Parathyroid adenoma (tissue), 2 donors: Measurements from ENCODE around the gene LRRC46.

Source experiments
- H2AFZ ChIP-seq: fragments of 300-600 bp; sonication (generic); one replicate; pipeline ENCODE4 v1.7.0; 2017; ENCODE audit warnings: antibody characterized with exemption, mild to moderate bottlenecking
- H3K27ac ChIP-seq: fragments of 300-600 bp; sonication (generic); one replicate; pipeline ENCODE4 v1.7.0; 2017
- H3K27me3 ChIP-seq: fragments of 300-600 bp; sonication (generic); one replicate; pipeline ENCODE4 v1.7.0; 2017; ENCODE audit warnings: low read length; ENCODE audit not compliant: control insufficient read depth, insufficient read depth
- H3K36me3 ChIP-seq: fragments of 300-600 bp; sonication (generic); one replicate; pipeline ENCODE4 v1.7.0; 2017; ENCODE audit warnings: low read length; ENCODE audit not compliant: control insufficient read depth, insufficient read depth
- H3K4me1 ChIP-seq: fragments of 300-600 bp; sonication (generic); one replicate; pipeline ENCODE4 v1.7.0; 2017; ENCODE audit warnings: control low read depth
- H3K4me2 ChIP-seq: fragments of 300-600 bp; sonication (generic); one replicate; pipeline ENCODE4 v1.7.0; 2017; ENCODE audit warnings: low read length
- H3K4me3 ChIP-seq: fragments of 300-600 bp; sonication (generic); one replicate; pipeline ENCODE4 v1.7.0; 2017; ENCODE audit warnings: low read depth, low read length
- H3K79me2 ChIP-seq: fragments of 300-600 bp; sonication (generic); one replicate; pipeline ENCODE4 v1.7.0; 2017; ENCODE audit warnings: control low read depth
- H3K9ac ChIP-seq: fragments of 300-600 bp; sonication (generic); one replicate; pipeline ENCODE4 v1.7.0; 2017; ENCODE audit warnings: mild to moderate bottlenecking
- H3K9me3 ChIP-seq: fragments of 300-600 bp; sonication (generic); one replicate; pipeline ENCODE4 v1.7.0; 2017; ENCODE audit warnings: low read length; ENCODE audit not compliant: control insufficient read depth
- CTCF ChIP-seq: fragments of 300-600 bp; sonication (generic); IDR thresholded peaks from one replicate; pipeline ENCODE4 v1.7.0; 2017; ENCODE audit warnings: antibody characterized with exemption, mild to moderate bottlenecking
- donor health status: primary hyperparathyroidism.

Gene LRRC46

GRCh38 chr17:47866941-47867340 is 35.5 kb downstream of the LRRC46 start:
- no peak overlapping the region for H3K4me3 ChIP-seq
- H3K79me2 ChIP-seq, result no peaks in the 10 kb centered on the region
- no peak for TF ChIP-seq CTCF
- no peak overlapping the region for H3K27ac ChIP-seq
- H3K9me3 ChIP-seq, result no peaks in the 10 kb centered on the region
- H3K36me3 ChIP-seq, result no peaks in the 10 kb centered on the region
- H3K9ac ChIP-seq, result no peak overlapping the region
- H3K4me1 ChIP-seq, result peaks cover 9% of the 10 kb centered on the region
- no peak overlapping the region for H2AFZ ChIP-seq
- H3K4me2 ChIP-seq, result no peak overlapping the region
- no peaks in the 10 kb centered on the region for H3K27me3 ChIP-seq

GRCh38 chr17:47867813-47868533 is 36.5 kb downstream of the LRRC46 start:
- Histone ChIP-seq H3K4me3 (no peak overlapping the region), H3K4me2 (no peak overlapping the region), H3K27ac (no peak overlapping the region), H3K4me1 (peaks cover 9% of the 10 kb centered on the region), H3K9me3 (no peaks in the 10 kb centered on the region), H3K27me3 (no peaks in the 10 kb centered on the region), H3K79me2 (no peaks in the 10 kb centered on the region), H3K36me3 (no peaks in the 10 kb centered on the region), H3K9ac (no peak overlapping the region), H2AFZ (no peak overlapping the region)
- TF ChIP-seq CTCF, result no peak

- Histone ChIP-seq H3K79me2 (no peaks in the 10 kb centered on the region), H3K4me1 (peaks cover 9% of the 10 kb centered on the region), H2AFZ (peak overlapping the region; percentile 23), H3K36me3 (no peaks in the 10 kb centered on the region), H3K27ac (no peak overlapping the region), H3K4me2 (no peak overlapping the region), H3K27me3 (no peaks in the 10 kb centered on the region), H3K4me3 (no peak overlapping the region), H3K9ac (no peak overlapping the region), H3K9me3 (no peaks in the 10 kb centered on the region)
- TF ChIP-seq CTCF, result no peak
Measured at GRCh38 chr17:47869114-47869513, 37.6 kb downstream of the LRRC46 start.

- Histone ChIP-seq H3K9me3 (no peaks in the 10 kb centered on the region), H3K9ac (no peak overlapping the region), H3K4me3 (no peak overlapping the region), H3K27me3 (no peaks in the 10 kb centered on the region), H3K36me3 (no peaks in the 10 kb centered on the region), H3K4me1 (peaks cover 11% of the 10 kb centered on the region), H3K4me2 (no peak overlapping the region), H3K79me2 (no peaks in the 10 kb centered on the region), H3K27ac (no peak overlapping the region), H2AFZ (no peak overlapping the region)
- no peak for TF ChIP-seq CTCF
Measured at GRCh38 chr17:47870056-47870455, 38.6 kb downstream of the LRRC46 start.

GRCh38 chr17:47871048-47871447 is 39.6 kb downstream of the LRRC46 start:
- Histone ChIP-seq H2AFZ (no peak overlapping the region), H3K36me3 (no peaks in the 10 kb centered on the region), H3K4me1 (peaks cover 15% of the 10 kb centered on the region), H3K79me2 (no peaks in the 10 kb centered on the region), H3K27ac (no peak overlapping the region), H3K9ac (no peak overlapping the region), H3K9me3 (no peaks in the 10 kb centered on the region), H3K27me3 (no peaks in the 10 kb centered on the region), H3K4me2 (no peak overlapping the region), H3K4me3 (no peak overlapping the region)
- no peak for TF ChIP-seq CTCF
